ENCODE results near the gene BCHE. TPM values are rescaled to one million over a fixed set of nuclear protein-coding genes. Genes with fewer than 3 reads are reported as not detected.

Gene BCHE
- total and polyA plus RNA-seq, 2 donors (not counting 3 experiments of a cell fraction or from before 2014, with no cell fraction given): 0.27 to 0.66 TPM

- H4K20me1 ChIP-seq (replicated peaks; ENCODE audit: control insufficient read depth, extremely low read depth, insufficient read depth, low read length): no peaks in the 10 kb centered on the region
- no peak overlapping the region for H3K4me2 ChIP-seq (ENCODE audit: insufficient read depth, low read length)
- no peaks in the 10 kb centered on the region for H3K36me3 ChIP-seq (ENCODE audit: control insufficient read depth in 2 of 2, extremely low read depth in 1 of 2, insufficient read depth in 2 of 2, low read length in 2 of 2)
- no peak for TF ChIP-seq EZH2 (IDR thresholded peaks at IDR 0.05; ENCODE audit: borderline replicate concordance, low read depth, low read length, severe bottlenecking)
- no peak for TF ChIP-seq POLR2A (IDR thresholded peaks at IDR 0.05; ENCODE audit: low read depth, low read length)
- TF ChIP-seq JUN (IDR thresholded peaks at IDR 0.05; ENCODE audit: borderline replicate concordance, insufficient read depth, insufficient read length, low read depth): no peak
- no peak for TF ChIP-seq GATA2 (IDR thresholded peaks at IDR 0.05; ENCODE audit: insufficient read depth, insufficient read length, low read depth, low read length)
- no peak for TF ChIP-seq FOS (IDR thresholded peaks at IDR 0.05; ENCODE audit: borderline replicate concordance, insufficient read depth, low read length)
- TF ChIP-seq MAX (IDR thresholded peaks at IDR 0.05; ENCODE audit: insufficient read depth, insufficient read length): no peak
- no peak for TF ChIP-seq CTCF (IDR thresholded peaks at IDR 0.05; ENCODE audit: extremely low read depth in 1 of 2, insufficient read depth in 1 of 2, low read depth in 1 of 2, low read length in 2 of 2)
- H3K4me1 ChIP-seq (ENCODE audit: control insufficient read depth, extremely low read depth, insufficient read depth, low read length): peaks cover 3% of the 10 kb centered on the region
- DNase-seq (ENCODE audit: low read depth, low spot score) (no peak), FAIRE-seq (no peak)
- H3K79me2 ChIP-seq (ENCODE audit: control insufficient read depth, insufficient read depth, low read length): no peaks in the 10 kb centered on the region
- H3K27me3 ChIP-seq (ENCODE audit: control insufficient read depth in 2 of 2, insufficient read depth in 2 of 2, low read length in 2 of 2): no peaks in the 10 kb centered on the region
- intact Hi-C loops (cut with micrococcal nuclease): no loop called here
- H3K9ac ChIP-seq (replicated peaks; ENCODE audit: extremely low read depth, insufficient read depth, low read length): no peak overlapping the region
- POLR2A ChIA-PET: no interaction called here
- no peak overlapping the region for H3K27ac ChIP-seq (ENCODE audit: insufficient read depth, low read depth, low read length)
- no peaks in the 10 kb centered on the region for H3K9me3 ChIP-seq (replicated peaks; ENCODE audit: control insufficient read depth, insufficient read depth, low read length)
- H3K4me3 ChIP-seq (replicated peaks in 1 of 3; ENCODE audit: insufficient read depth in 1 of 3, low read depth in 1 of 3, low read length in 3 of 3): no peak overlapping the region
- dilution Hi-C loops (cut with MboI; ENCODE audit: extremely low pct_ligation_motif_present, low sequenced_read_pairs): no loop called here
- no TSS peak for BruUV-seq (replicated peaks)
- H3K9me1 ChIP-seq (replicated peaks; ENCODE audit: control insufficient read depth, extremely low read depth, insufficient read depth, low read length): no peaks in the 10 kb centered on the region
- CTCF ChIA-PET: no interaction called here
- H2AFZ ChIP-seq (ENCODE audit: low read depth, low read length): no peak overlapping the region
Observed at GRCh38 chr3:165852711-165853110, 15.5 kb upstream of the BCHE start.
